HG03558 (cell line): ENCODE results near the gene YWHAH.

Source experiments
- ATAC-seq: cut with Tn5 transposase; IDR thresholded peaks from one replicate; pipeline ENCODE4 v1.9.1; 2021; ENCODE audit warnings: moderate number of reproducible peaks; ENCODE audit not compliant: unreplicated experiment; ENCODE audit errors: extremely low read depth

Gene YWHAH

DNA sequence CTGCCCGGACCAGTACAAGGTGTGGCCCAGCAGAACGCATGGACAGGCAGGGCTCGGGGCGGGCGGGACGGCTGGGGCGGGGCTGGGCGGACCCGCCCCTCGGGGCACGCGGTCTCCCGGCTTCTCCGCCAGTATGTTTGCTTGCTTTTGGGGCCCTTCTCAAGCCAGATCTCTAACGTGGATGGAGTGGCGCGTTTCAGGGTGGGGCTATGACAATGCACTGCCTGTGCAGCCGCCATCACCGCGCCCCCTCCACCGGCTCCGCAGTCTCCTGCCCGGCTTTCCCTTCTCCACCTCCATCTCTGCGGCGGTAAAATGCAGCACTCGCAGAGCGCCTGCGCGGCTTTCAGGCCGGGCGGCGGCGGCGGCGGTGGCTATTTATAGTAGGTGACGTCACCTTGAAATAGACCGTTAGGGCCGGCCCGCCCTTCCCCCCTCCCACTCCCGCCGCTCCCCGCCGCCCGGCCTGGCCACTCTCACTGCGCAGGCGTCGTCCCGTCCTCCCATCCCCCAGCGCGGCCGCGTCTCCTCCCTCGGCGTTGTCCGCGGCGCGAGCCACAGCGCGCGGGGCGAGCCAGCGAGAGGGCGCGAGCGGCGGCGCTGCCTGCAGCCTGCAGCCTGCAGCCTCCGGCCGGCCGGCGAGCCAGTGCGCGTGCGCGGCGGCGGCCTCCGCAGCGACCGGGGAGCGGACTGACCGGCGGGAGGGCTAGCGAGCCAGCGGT, at the start of gene YWHAH:
YWHAH (plus strand) TSS at position 558 of the 722 bp plus-strand sequence. CDS start 199 bp downstream, outside the sequence.
- peak; percentile 47 for ATAC-seq

DNA sequence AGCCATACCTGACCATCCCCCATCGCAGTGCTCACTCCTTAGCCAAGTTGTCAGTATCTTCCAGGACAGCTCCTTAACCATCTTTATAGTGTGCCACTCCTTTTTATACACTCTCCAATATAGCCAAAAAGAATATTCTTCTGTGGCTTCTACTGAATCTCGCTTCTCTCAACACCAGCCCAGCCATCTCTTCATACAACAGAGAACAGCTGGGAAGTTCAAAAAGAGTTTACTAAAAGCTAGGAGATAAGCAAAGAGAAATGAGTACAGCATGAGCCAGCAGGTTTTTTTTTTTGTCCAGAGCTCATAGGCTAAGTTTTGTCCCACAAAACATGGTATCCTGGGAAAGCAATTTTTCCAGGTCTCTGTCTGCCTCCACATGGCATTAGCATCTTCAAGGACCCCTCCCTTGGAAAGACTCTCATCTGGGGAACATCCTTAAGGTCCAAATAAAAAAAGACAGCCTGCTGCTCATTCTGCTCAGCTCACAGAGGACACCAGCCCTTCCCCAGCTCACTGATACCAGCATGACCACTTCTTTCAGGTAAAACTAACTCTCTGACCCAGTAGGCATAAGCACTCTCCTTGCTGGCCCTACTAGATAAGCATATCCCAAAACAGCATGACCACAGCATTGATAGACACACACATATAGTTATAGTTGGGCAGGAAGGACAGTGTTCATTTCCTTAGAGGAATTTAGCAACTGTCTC, 48.8 kb upstream of the YWHAH start:
- no peak for ATAC-seq

DNA sequence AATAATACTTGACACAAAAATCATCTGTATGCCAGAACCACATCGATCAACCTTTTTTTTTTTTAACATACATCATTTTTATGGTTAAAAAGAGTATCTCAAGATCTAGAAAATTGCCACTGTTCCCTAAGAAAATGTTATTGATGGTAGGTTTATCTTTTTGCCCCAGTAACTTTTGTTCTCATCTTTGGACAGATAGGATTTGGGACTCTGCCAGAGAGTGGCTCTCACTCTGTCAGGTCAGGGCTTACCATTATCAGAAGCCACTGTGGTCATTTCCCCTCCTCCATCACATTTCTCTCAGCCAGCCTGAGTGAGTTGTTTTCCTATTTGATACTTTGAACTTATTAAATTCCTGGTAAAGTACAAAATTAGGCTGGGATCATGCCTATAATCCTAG, 47.9 kb upstream of the YWHAH start:
- no peak for ATAC-seq

DNA sequence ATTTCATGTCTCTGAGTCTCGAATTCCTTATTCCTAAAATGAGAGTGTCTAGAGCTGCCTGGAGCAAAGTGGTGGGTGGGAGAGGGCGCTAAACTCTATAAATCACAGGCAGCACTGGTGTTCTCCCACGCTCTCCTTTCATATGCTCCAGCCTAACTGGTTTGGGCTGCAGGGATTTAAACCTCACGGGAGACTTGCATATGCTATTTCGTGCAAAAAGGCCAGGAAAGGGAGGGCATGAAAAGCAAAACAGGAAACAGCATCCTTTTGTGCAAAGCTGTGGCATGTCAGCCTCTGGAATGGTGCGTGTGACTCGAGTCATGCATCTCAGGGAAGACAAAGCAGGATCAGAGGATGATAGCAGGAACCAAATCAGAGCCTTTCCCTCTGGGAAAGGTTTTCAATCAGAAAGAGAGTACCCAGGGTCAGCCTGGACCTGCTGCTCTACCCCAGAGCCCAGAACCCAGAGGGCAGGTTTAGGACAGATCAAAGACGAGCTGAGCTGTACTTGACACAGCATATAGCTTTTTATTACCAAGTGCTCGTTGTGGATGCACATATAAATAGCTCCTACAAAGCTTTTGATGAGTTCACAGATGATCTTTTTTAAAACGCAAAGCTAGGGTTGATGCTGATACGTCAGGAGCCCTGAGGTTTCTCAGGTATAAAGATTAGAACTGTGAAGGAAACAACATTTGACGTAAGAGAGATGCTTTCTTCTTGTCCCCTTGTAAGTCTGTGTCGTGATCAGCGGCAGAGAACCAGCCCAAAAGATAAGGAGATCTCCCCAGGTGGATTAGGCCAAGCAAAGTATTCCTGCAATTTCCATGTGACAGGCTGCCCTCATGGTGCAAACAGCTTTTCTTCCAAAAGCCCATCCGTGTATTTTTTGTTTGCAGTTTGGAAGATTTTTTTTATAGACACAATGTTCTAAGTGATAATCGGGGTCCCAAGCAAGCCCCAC, 46.2 kb upstream of the YWHAH start:
- ATAC-seq, result no peak

DNA sequence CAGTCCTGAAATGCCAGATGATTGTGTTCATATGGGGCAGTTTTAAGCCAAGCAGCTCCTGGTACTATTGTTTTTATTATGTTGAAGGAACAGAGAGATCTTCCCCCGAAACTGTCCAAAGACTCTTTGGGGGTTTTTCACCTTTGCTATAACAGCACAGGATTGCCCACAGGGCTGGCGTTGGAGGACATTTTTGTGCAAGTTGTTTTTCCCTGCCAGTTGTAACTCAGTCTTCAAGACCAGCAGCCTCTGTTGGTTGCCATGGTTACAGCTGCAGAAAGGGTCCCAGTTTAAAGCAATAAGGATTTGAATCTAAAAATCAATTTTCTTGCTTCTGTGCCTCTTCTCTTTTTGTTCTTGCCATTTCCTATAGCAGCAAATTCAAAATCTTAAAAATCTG, 45.4 kb upstream of the YWHAH start:
- no peak for ATAC-seq

DNA sequence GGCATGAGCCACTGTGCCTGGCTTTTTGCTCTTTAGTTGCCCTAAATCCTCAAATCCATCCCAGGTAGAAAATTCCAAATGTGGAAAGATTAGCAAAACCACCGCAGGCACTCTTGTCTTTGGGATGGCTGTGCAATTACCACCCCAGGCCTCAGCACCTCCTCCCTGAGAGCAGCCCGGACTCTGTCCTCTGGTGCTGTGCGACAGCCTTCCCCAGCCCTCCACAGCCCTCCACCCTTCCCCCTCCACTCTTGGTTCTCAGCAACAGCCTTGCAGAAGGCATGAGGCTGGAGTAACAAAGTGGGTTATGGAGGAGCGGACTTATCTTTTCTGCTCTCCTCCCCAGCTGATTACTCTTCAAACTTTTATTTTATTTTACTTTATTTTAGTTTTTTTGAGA, 44.7 kb upstream of the YWHAH start:
- no peak for ATAC-seq

DNA sequence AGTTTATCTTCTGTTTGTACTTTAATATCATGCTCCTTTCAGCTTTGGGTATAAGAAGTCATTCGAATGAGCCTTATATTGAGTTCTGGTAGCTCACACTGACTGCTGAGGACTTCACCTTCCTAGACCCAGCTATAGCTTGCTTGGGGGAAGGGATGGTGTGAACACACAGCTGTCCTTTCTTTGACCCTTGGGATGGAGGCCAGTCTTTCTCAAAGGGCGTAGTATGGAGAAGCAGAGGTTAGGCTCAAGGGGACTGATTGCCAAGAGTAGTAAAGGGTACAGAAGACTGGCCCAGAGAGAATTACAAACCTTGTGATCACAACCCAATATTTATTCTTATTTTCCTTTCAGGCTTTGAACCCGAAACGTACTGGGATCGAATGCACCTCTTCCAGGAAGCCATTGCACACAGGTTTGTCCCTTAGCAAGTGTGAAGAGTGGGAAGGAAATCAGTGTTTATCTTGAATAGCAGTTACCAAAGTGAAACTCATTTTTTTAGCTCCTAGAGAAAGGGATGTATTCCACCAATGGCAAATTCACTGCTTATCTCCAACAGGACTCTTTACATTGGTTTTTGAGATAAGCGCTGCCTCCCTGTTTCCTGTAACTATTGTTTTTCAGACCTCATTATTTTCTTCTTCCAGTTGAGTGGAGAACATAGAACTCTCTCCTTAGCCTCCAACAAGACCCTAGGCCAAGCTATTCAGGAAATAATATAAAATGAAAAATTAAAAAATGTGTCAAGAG, 42.8 kb upstream of the YWHAH start:
- ATAC-seq, result no peak

DNA sequence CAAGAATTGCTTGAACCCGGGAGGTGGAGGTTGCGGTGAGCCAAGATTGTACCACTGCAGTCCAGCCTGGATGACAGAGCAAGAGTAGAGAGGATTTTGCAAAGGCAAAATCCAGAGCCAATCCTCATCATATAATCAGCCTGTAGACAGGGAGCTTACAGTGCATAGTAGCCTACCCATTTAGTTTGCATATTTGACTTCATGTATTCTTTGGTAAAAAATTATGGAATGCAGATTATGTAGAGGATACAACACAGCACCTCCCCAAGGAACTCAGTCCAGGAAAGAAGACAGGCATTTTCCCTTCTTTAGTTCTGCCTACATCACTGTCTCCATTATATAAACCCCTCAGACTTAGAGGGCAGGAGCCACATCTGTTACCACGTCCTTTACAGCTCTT, 39.7 kb upstream of the YWHAH start:
- no peak for ATAC-seq

DNA sequence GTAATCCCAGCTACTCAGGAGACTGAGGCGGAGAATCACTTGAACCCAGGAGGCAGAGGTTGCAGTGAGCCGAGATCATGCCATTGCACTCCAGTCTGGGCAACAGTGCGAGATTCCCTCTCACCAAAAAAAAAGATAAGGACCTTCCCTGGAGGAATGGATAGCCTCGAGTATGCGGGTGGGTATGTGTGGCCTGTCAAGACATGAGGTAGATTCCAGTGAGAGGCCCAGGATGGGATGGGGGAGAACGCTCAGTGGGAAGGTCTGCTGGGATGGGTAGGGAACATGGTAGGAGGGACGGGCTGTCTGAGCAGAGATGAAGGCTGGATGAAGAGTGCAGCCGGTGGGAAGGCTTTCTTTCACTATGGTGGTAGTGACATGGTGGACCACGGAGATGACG, 39.0 kb upstream of the YWHAH start:
- ATAC-seq, result no peak

DNA sequence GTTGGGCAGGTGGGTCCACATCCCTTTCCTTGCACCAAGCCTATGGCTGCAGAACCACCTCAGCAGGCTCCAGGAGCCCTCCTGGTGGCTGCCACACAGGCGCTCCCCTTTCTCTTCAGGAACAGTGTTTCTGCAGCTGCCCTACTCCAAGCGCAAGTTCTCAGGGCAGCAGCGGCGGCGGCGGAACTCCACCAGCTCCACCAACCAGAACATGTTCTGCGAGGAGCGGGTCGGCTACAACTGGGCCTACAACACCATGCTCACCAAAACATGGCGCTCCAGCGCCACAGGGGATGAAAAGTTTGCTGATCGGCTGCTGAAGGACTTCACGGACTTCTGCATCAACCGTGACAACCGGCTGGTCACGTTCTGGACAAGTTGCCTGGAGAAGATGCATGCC, 38.2 kb upstream of the YWHAH start:
- ATAC-seq, result no peak

DNA sequence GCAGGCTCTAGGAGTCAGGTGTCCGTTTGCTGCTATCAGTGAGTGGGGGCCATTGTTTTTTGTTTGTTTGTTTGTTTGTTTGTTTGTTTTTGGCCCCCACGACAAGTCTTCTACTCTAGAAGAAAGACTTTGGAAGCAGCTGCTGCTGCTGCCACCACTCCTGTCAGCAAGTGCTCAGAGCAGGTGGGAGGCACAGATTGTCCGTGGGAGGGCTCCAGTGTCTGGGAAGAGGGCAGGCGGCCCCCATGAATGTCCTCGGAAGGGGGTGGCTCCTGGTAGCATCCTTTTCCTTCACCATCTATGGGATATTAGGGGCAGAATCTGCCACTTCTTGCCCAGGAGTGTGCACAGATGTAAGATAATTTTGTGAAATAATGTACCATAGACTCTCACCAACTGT, 37.8 kb upstream of the YWHAH start:
- no peak for ATAC-seq

DNA sequence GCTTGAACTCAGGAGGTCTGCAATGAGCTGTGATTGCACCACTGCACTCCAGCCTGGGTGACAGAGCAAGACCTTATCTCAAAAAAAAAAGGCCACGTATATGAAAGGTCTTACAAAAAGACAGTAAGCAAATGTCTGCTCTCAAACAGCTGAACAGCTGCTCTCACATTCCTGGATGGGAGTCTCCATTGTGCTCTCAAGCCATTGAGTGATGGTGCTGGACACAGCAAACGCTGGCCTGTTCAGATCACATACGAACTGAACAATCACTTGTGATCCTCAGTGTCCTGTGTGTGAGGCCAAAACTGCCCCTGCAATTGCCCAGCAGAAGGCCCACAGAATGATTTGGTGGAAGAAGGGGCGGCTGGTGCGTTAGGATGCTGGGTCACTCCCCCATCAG, 34.4 kb upstream of the YWHAH start:
- no peak for ATAC-seq

DNA sequence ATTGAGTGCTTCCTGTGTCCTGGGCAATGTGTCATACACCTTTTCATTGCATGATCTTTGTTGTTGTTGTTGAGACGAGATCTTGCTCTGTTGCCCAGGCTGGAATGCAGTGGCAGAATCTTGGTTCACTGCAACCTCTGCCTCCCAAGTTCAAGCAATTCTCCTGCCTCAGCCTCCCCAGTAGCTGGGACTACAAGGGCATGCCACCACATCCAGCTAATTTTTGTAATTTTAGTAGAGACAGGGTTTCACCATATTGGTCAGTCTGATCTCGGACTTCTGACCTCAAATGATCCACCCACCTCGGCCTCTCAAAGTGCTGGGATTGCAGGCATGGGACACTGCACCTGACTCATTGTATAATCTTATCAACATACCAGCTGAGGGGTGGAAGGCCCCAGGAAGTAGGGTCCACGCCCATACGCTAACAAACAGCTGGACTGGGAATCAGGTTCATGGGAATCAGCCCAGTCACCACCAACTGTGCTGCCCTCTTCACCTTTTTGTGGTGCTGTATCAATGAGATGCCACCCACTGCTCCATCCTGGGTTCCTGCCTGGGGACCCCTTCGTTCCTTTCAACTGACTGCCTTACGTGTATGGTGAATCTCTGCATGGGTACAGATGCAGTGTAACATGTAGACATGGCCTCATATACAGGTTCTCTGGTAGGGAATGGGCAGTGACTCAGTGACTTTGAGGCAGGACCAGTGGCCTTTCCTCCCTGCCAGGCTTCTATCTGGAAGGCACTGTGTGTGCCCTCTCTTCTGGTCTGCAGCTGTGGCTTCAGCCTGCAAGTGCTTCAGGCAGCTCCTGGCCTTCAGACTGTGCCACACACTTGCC, 32.5 kb upstream of the YWHAH start:
- no peak for ATAC-seq

DNA sequence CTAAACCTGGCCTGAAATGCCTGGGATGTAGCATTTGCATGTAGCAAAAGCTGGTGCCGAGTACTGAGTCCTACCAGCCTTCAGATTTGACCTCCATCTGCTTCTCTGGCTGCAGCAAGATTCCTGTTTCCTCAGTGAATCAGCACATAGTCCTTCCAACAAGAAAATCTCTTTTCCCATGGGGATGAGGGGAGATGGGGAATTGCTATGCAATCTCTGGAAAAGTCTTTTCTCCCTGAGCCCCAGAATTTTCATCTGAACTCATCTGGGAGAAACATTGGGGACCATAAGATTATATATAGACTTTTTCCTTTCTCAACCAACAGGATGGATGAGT, 32.0 kb upstream of the YWHAH start:
- no peak for ATAC-seq

DNA sequence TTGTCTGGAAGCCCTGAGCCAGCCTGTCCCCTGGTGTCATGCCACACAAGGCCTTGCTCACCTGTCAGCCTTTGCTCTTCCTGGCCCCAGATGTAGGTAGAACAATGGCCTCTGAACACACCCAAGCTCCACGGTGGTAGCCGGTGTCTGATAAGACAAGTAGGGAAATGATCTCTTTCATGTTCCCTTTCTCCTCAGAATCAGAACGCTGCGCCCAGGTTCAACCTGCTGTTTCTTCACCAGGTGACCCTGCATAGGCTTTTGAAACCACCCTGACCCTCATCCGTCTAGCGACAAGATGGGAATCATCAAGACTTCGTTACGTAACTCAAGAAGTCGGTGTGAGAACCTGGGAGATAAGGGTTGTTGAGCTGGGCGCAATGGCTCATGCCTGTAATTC, 28.7 kb upstream of the YWHAH start:
- ATAC-seq, result no peak

DNA sequence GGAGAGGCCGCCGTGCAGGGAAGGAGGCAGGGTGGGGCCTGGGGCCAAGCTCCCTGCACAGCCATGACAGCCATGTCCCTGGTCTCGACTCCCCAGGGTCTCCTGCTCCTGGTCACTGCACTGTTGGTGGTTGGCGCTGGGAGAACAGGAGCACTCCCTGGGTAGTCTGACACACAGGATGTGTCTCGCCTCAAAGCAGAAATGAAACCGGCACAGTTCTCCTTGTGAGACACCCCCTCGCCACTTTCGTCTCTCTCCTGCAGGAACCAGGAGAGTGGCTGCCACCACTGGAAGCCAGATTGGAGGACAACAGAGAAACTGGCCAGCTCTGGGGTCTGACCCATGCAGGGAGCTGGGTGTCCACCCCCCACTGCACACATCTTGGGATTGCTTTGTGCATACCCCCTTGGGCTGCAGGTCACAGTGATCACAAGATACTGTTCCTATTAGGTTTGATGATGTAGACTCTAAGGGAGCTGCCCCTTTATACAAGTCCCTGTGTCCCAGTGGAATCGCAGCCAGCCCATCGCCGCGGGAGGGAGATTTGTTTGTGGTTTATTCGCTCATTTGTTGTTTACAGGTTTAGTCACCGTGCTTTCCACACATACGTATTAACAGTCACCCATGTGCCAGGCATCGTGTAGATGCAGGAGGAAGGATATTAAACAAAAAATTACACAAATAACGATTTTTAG, 27.0 kb upstream of the YWHAH start:
- no peak for ATAC-seq

DNA sequence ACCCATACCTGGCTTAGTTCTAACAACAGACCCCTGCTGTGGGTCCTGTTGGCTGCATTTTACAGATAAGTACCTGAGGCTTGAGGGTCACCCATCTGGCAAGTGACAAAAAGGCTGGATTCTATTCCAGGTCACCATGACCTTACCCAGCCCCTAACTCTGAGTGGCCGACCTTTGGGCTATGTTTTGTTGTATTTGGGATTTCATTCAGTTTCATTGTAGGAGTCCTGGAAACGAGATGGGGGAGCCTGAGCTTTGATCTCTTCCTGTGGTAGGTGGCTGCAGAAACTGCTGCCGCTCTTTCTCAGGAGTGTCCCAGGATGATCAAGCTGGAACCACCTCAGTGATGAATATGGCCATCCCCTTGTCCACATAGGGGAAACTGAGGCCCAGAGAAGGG, 24.6 kb upstream of the YWHAH start:
- no peak for ATAC-seq

DNA sequence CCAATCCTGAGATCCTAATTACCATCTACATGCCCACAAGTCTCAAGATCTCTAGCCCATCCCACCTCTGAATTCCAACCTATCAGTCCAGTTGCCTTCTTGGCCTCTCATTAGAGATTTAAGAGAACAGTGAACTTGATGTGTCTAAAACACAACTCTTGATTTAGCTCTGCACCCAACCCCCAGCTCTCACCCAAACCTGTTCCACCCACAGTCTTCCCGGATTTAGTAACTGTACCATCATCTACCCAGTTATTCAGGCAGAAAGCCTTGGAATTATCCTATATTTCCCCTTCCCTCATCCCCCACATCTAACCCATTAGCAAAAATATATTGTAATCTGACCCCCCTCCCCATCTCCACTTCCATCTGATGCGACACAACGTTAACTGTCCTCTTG, 24.0 kb upstream of the YWHAH start:
- ATAC-seq, result no peak

DNA sequence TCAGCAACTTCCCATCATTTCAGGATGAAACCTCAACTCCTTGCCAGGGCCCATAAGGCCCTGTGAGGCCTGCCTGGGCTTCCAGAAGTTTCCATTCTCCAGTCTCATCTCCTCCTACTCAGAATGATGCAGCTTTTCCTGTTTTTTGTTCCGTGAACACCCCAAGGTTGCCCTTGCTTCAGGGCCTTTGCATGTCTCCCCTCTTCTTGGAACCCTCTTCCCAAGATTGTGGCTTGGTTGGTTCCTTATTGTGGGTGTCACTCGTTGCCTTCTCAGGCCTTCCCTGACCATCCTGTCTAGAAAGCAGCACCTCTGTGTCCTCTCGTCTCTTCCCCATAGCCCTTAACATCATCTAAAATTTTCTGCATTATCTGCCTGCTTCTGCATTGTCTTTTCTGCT, 23.2 kb upstream of the YWHAH start:
- ATAC-seq, result no peak
